Endothelial cell of umbilical vein (primary cell): ENCODE data around the gene DPH1.

Source experiments
- EZH2 ChIP-seq: IDR thresholded peaks from 2 replicates; pipeline ENCODE4 v1.6.1; 2012; ENCODE audit warnings: borderline replicate concordance, low read depth, mild to moderate bottlenecking, moderate library complexity, low read length, inconsistent platforms; ENCODE audit not compliant: severe bottlenecking
- POLR2A ChIP-seq: IDR thresholded peaks from 2 replicates; pipeline ENCODE4 v1.6.1; 2012; ENCODE audit warnings: low read depth, mild to moderate bottlenecking, control low read depth, low read length

- TF ChIP-seq POLR2A, result no peak
- no peak for TF ChIP-seq EZH2
Measured at GRCh38 chr17:1999557-2000251, 30.2 kb upstream of the DPH1 start.
